Karpas-422 (cell line): ENCODE data around the gene CDC34. TPM values are rescaled to one million over a fixed set of nuclear protein-coding genes. Genes with fewer than 3 reads are reported as not detected.

Experiments used
- DNase-seq: peaks from one replicate; pipeline ENCODE4 v3.0.0-alpha.2; 2015
- H2AFZ ChIP-seq: fragments of 200-600 bp; sonication (generic); 2 replicates; pipeline ENCODE4 v1.6.1; 2014; ENCODE audit warnings: antibody characterized with exemption, low read length, mixed read lengths
- H3K27ac ChIP-seq: fragments of 200-600 bp; sonication (generic); 2 replicates; pipeline ENCODE4 v1.5.1; 2014; ENCODE audit warnings: mild to moderate bottlenecking, low read length, moderate library complexity
- H3K27me3 ChIP-seq: fragments of 200-600 bp; sonication (generic); 2 replicates; pipeline ENCODE4 v1.6.1; 2014; ENCODE audit warnings: low read length, mixed read lengths
- H3K36me3 ChIP-seq: fragments of 200-600 bp; sonication (generic); 2 replicates; pipeline ENCODE4 v1.6.1; 2014; ENCODE audit warnings: low read length, mixed read lengths; ENCODE audit not compliant: insufficient read depth
- H3K4me1 ChIP-seq: fragments of 200-600 bp; sonication (generic); 2 replicates; pipeline ENCODE4 v1.6.1; 2014; ENCODE audit warnings: mild to moderate bottlenecking, low read length, mixed read lengths
- H3K4me2 ChIP-seq: fragments of 200-600 bp; sonication (generic); 2 replicates; pipeline ENCODE4 v1.6.1; 2014; ENCODE audit warnings: low read length, low read depth, mild to moderate bottlenecking; ENCODE audit not compliant: poor library complexity, severe bottlenecking
- H3K4me3 ChIP-seq: fragments of 200-600 bp; sonication (generic); 2 replicates; pipeline ENCODE4 v1.5.1; 2014; ENCODE audit warnings: mild to moderate bottlenecking, antibody characterized with exemption, low read length, mixed read lengths
- H3K79me2 ChIP-seq: fragments of 200-600 bp; sonication (generic); 2 replicates; pipeline ENCODE4 v1.6.1; 2014; ENCODE audit warnings: mild to moderate bottlenecking, low read length, mixed read lengths
- H3K9ac ChIP-seq: fragments of 200-600 bp; sonication (generic); 2 replicates; pipeline ENCODE4 v1.6.0; 2014; ENCODE audit warnings: low read length
- H3K9me2 ChIP-seq: fragments of 200-600 bp; sonication (generic), shearing (Covaris generic); replicated peaks from 2 replicates; pipeline ENCODE4 v1.6.0; 2014; ENCODE audit warnings: mild to moderate bottlenecking, low read length, moderate library complexity; ENCODE audit not compliant: insufficient read depth
- H3K9me3 ChIP-seq: fragments of 300-700, 200-600 bp; sonication (generic); 2 replicates; pipeline ENCODE4 v1.6.1; 2014; ENCODE audit warnings: low read length, mixed read lengths
- H4K20me1 ChIP-seq: fragments of 200-600 bp; sonication (generic); 2 replicates; pipeline ENCODE4 v1.6.1; 2014; ENCODE audit warnings: mild to moderate bottlenecking, antibody characterized with exemption, low read length, low read depth; ENCODE audit not compliant: insufficient read depth
- total RNA-seq: library from RNA; depleted of rRNA; stranded (reverse); fragments of >200 nt; shearing (Covaris generic); gene quantifications from 2 replicates; pipeline ENCODE4 v1.2.3, GENCODE V29; 2014; ENCODE audit warnings: low replicate concordance

The CDC34 gene
- total RNA-seq, 1 experiment from 2014 or later: 25.7 TPM

DNA sequence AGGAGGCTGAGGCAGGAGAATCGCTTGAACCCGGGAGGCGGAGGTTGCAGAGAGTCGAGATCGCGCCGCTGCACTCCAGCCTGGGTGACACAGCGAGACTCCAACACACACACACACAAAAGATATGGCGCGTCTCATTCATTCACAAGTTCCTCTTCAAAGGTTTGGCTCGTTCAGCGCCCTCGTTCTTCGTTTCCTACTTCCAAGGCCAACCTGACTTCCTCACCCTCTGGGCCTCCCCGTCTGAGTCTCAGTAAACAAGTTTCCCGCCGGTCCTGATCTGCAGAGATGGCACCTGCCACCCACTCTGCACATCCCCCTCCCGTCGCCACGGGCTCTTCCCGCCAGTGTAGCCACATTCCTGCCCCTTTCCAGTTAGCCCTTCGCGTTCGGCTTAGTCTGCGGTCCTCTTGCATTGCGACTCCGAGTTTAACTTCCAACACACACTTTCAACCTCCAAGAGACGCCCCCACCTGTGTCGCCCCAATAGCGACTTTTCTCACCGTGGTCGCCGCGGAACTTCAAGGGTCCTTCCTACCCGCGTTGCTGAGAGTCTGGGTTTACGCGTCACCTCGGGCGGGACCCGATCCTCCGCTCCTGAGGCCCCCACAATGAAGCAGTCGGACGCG lies 39.5 kb downstream of the CDC34 start:
- Histone ChIP-seq H3K27ac (peak overlapping the region; percentile 93), H3K4me2 (peak overlapping the region; percentile 71), H3K79me2 (peaks cover 35% of the 10 kb centered on the region), H3K36me3 (peaks cover 5% of the 10 kb centered on the region; the same call in 1 of the 2 replicates), H3K4me3 (peak overlapping the region; percentile 71), H3K4me1 (peaks cover 29% of the 10 kb centered on the region), H3K9ac (peak overlapping the region; percentile 77), H2AFZ (peak overlapping the region; percentile 99), H3K9me3 (no peaks in the 10 kb centered on the region), H3K9me2 (no peaks in the 10 kb centered on the region), H3K27me3 (no peaks in the 10 kb centered on the region), H4K20me1 (peaks cover 26% of the 10 kb centered on the region)
- peak; percentile 84 for DNase-seq

DNA sequence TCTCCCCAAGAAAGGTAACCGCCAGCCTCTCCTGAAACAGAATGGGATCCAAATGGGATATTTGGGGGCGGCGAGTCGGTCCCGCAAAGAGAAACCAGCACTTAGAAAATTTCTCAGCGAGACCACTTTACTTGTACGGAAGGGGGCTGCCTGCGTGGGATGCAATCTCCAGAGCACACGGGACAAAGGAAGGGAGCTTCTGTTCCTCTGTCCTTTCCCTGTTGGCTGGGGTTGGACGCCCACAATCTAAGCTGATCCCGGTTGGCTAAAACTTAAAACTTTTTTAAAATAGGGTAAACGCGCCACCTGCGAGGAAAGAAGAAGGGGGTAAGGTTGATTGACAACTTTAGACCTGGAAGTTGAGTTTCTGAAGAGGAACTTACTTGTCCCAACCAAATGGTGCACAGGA lies 40.0 kb downstream of the CDC34 start:
- peak overlapping the region; percentile 71 for H3K4me3 ChIP-seq
- H3K9me2 ChIP-seq: no peaks in the 10 kb centered on the region
- H3K79me2 ChIP-seq: peaks cover 41% of the 10 kb centered on the region
- H3K4me1 ChIP-seq: peaks cover 29% of the 10 kb centered on the region
- peaks cover 29% of the 10 kb centered on the region for H4K20me1 ChIP-seq
- no peaks in the 10 kb centered on the region for H3K9me3 ChIP-seq
- H3K36me3 ChIP-seq: peaks cover 5% of the 10 kb centered on the region; the same call in 1 of the 2 replicates
- peak overlapping the region; percentile 77 for H3K9ac ChIP-seq
- peak overlapping the region; percentile 71 for H3K4me2 ChIP-seq
- peak overlapping the region; percentile 93 for H3K27ac ChIP-seq
- peak; percentile 78 for DNase-seq
- H2AFZ ChIP-seq: peak overlapping the region; percentile 99
- H3K27me3 ChIP-seq: no peaks in the 10 kb centered on the region

GRCh38 chr19:572140-572742 lies 40.7 kb downstream of the CDC34 start, which contains the start of gene BSG:
Gene BSG, plus strand, starts transcription at chr19:572596. Its CDS starts 39 bp downstream, at chr19:572635.
- no peaks in the 10 kb centered on the region for H3K9me2 ChIP-seq
- H3K27ac ChIP-seq: peak within 1 kb of the TSS; percentile 93
- peak within 1 kb of the TSS; percentile 78 for H3K4me2 ChIP-seq
- peak within 1 kb of the TSS; percentile 100 for H3K9ac ChIP-seq
- peak within 1 kb of the TSS; percentile 82 for H3K4me3 ChIP-seq
- H3K79me2 ChIP-seq: peaks cover 47% of the 10 kb centered on the region
- peak; percentile 100 for DNase-seq
- H3K4me1 ChIP-seq: peaks cover 29% of the 10 kb centered on the region
- peak within 1 kb of the TSS; percentile 99 for H2AFZ ChIP-seq
- no peaks in the 10 kb centered on the region for H3K9me3 ChIP-seq
- H4K20me1 ChIP-seq: peaks cover 35% of the 10 kb centered on the region
- H3K36me3 ChIP-seq: peaks cover 5% of the 10 kb centered on the region; the same call in 1 of the 2 replicates
- H3K27me3 ChIP-seq: no peaks in the 10 kb centered on the region

- H3K9me2 ChIP-seq: no peaks in the 10 kb centered on the region
- peak overlapping the region; percentile 68 for H3K27ac ChIP-seq
- peak overlapping the region; percentile 78 for H3K4me2 ChIP-seq
- H3K27me3 ChIP-seq: no peaks in the 10 kb centered on the region
- H4K20me1 ChIP-seq: peaks cover 37% of the 10 kb centered on the region
- H2AFZ ChIP-seq: no peak overlapping the region; the same call in 1 of the 2 replicates
- no peaks in the 10 kb centered on the region for H3K9me3 ChIP-seq
- peak; percentile 59 for DNase-seq
- H3K4me3 ChIP-seq: peak overlapping the region; percentile 82
- peaks cover 54% of the 10 kb centered on the region for H3K79me2 ChIP-seq
- H3K9ac ChIP-seq: peak overlapping the region; percentile 100
- H3K36me3 ChIP-seq: peaks cover 5% of the 10 kb centered on the region; the same call in 1 of the 2 replicates
- peaks cover 29% of the 10 kb centered on the region for H3K4me1 ChIP-seq
These were observed 41.4 kb downstream of the CDC34 start for GRCh38 chr19:572743-573518.

- H4K20me1 ChIP-seq: peaks cover 42% of the 10 kb centered on the region
- no peaks in the 10 kb centered on the region for H3K27me3 ChIP-seq
- peaks cover 60% of the 10 kb centered on the region for H3K79me2 ChIP-seq
- peak overlapping the region; percentile 78 for H3K4me2 ChIP-seq
- no peaks in the 10 kb centered on the region for H3K9me2 ChIP-seq
- H3K4me1 ChIP-seq: peaks cover 29% of the 10 kb centered on the region
- H3K4me3 ChIP-seq: peak overlapping the region; percentile 82
- no peak overlapping the region for H2AFZ ChIP-seq
- peaks cover 5% of the 10 kb centered on the region; the same call in 1 of the 2 replicates for H3K36me3 ChIP-seq
- DNase-seq: no peak
- peak overlapping the region; percentile 68 for H3K27ac ChIP-seq
- H3K9me3 ChIP-seq: no peaks in the 10 kb centered on the region
- peak overlapping the region; percentile 100 for H3K9ac ChIP-seq
These were observed 41.9 kb downstream of the CDC34 start for GRCh38 chr19:573519-573825.

- peaks cover 61% of the 10 kb centered on the region for H3K79me2 ChIP-seq
- peak overlapping the region; percentile 5; the same call in 1 of the 2 replicates for H3K4me3 ChIP-seq
- H4K20me1 ChIP-seq: peaks cover 42% of the 10 kb centered on the region
- H3K36me3 ChIP-seq: peaks cover 5% of the 10 kb centered on the region; the same call in 1 of the 2 replicates
- no peak for DNase-seq
- H3K4me2 ChIP-seq: peak overlapping the region; percentile 78
- no peaks in the 10 kb centered on the region for H3K27me3 ChIP-seq
- H3K27ac ChIP-seq: no peak overlapping the region
- H3K4me1 ChIP-seq: peaks cover 29% of the 10 kb centered on the region
- no peak overlapping the region for H2AFZ ChIP-seq
- H3K9me2 ChIP-seq: no peaks in the 10 kb centered on the region
- peak overlapping the region; percentile 32; the same call in 1 of the 2 replicates for H3K9ac ChIP-seq
- no peaks in the 10 kb centered on the region for H3K9me3 ChIP-seq
These were observed 43.3 kb downstream of the CDC34 start for GRCh38 chr19:574658-575526.

GRCh38 chr19:575527-576506 lies 44.3 kb downstream of the CDC34 start:
- Histone ChIP-seq H3K4me2 (no peak overlapping the region), H3K4me3 (no peak overlapping the region)

More at GRCh38 chr19:575527-576506, 44.3 kb downstream of the CDC34 start:
- Histone ChIP-seq H3K9ac (no peak overlapping the region), H3K9me2 (no peaks in the 10 kb centered on the region), H4K20me1 (peaks cover 42% of the 10 kb centered on the region), H3K27me3 (no peaks in the 10 kb centered on the region), H3K9me3 (no peaks in the 10 kb centered on the region), H3K79me2 (peaks cover 61% of the 10 kb centered on the region), H3K36me3 (peaks cover 5% of the 10 kb centered on the region; the same call in 1 of the 2 replicates), H3K27ac (no peak overlapping the region), H2AFZ (no peak overlapping the region), H3K4me1 (peaks cover 29% of the 10 kb centered on the region)
- no peak for DNase-seq
